GM19324 (cell line): Measurements from ENCODE around the gene SPRED2.
"Not testable (repeated sequence)": the region's sequence is repeated elsewhere in the genome, so short reads cannot be mapped to it uniquely, and the experiment has no call there.

Source experiments
- ATAC-seq: cut with Tn5 transposase; IDR thresholded peaks from one replicate; pipeline ENCODE4 v1.9.1; 2021; ENCODE audit warnings: mild to moderate bottlenecking, moderate library complexity; ENCODE audit not compliant: unreplicated experiment, low FRiP score

SPRED2 gene

GRCh38 chr2:65351234-65351947 is 81.0 kb downstream of the SPRED2 start:
- no peak for ATAC-seq

GRCh38 chr2:65350651-65351056 is 81.7 kb downstream of the SPRED2 start:
- ATAC-seq = no peak

GRCh38 chr2:65349863-65350262 is 82.5 kb downstream of the SPRED2 start:
- no peak for ATAC-seq

- no peak for ATAC-seq
Measured at GRCh38 chr2:65347913-65348312, 84.5 kb downstream of the SPRED2 start.

GRCh38 chr2:65345631-65346030 is 86.8 kb downstream of the SPRED2 start:
- no peak for ATAC-seq

GRCh38 chr2:65344689-65345088 is 87.7 kb downstream of the SPRED2 start:
- no peak for ATAC-seq

- no peak for ATAC-seq
Measured at GRCh38 chr2:65344182-65344581, 88.2 kb downstream of the SPRED2 start.

GRCh38 chr2:65343386-65343785 is 89.0 kb downstream of the SPRED2 start:
- ATAC-seq = no peak

GRCh38 chr2:65340898-65341681 is 91.3 kb downstream of the SPRED2 start:
- no peak for ATAC-seq

GRCh38 chr2:65339648-65340047 is 92.8 kb downstream of the SPRED2 start:
- ATAC-seq = no peak

GRCh38 chr2:65338830-65339495 is 93.4 kb downstream of the SPRED2 start:
- not testable (repeated sequence) for ATAC-seq

- not testable (repeated sequence) for ATAC-seq
Measured at GRCh38 chr2:65337915-65338314, 94.5 kb downstream of the SPRED2 start.

- no peak for ATAC-seq
Measured at GRCh38 chr2:65334714-65335113, 97.7 kb downstream of the SPRED2 start.

GRCh38 chr2:65331336-65332025 is 100.9 kb downstream of the SPRED2 start:
- ATAC-seq = no peak

GRCh38 chr2:65329525-65329924 is 102.9 kb downstream of the SPRED2 start:
- no peak for ATAC-seq

GRCh38 chr2:65326276-65326675 is 106.1 kb downstream of the SPRED2 start:
- ATAC-seq = no peak

- no peak for ATAC-seq
Measured at GRCh38 chr2:65325066-65325465, 107.3 kb downstream of the SPRED2 start.

GRCh38 chr2:65320946-65321345 is 111.5 kb downstream of the SPRED2 start:
- ATAC-seq = no peak

- ATAC-seq = peak; percentile 58
Measured at GRCh38 chr2:65320042-65320725, 112.2 kb downstream of the SPRED2 start.

- ATAC-seq = peak; percentile 3
Measured at GRCh38 chr2:65319674-65320041, 112.7 kb downstream of the SPRED2 start.
